Rectal smooth muscle tissue (tissue), 1 donor: ENCODE results near the gene DOK7.

Experiments used
- H3K27ac ChIP-seq: one replicate; pipeline ENCODE4 v1.7.0; 2013; ENCODE audit warnings: low read depth, low read length, inconsistent platforms
- H3K27me3 ChIP-seq: one replicate; pipeline ENCODE4 v1.7.0; 2013; ENCODE audit warnings: low read length; ENCODE audit not compliant: control insufficient read depth, insufficient read depth
- H3K36me3 ChIP-seq: one replicate; pipeline ENCODE4 v1.7.0; 2013; ENCODE audit warnings: low read length; ENCODE audit not compliant: control insufficient read depth, insufficient read depth
- H3K4me1 ChIP-seq: one replicate; pipeline ENCODE4 v1.7.0; 2013; ENCODE audit warnings: low read length; ENCODE audit not compliant: control insufficient read depth, insufficient read depth
- H3K4me3 ChIP-seq: one replicate; pipeline ENCODE4 v1.7.0; 2013; ENCODE audit warnings: low read length
- H3K9ac ChIP-seq: one replicate; pipeline ENCODE4 v1.7.0; 2013; ENCODE audit warnings: low read length

The DOK7 gene

GRCh38 chr4:3525532-3526430 is 62.7 kb downstream of the DOK7 start:
- H3K27me3 ChIP-seq, result no peaks in the 10 kb centered on the region
- no peak overlapping the region for H3K9ac ChIP-seq
- H3K36me3 ChIP-seq, result peaks cover 24% of the 10 kb centered on the region
- no peak overlapping the region for H3K27ac ChIP-seq
- H3K4me1 ChIP-seq, result peaks cover 4% of the 10 kb centered on the region
- H3K4me3 ChIP-seq, result no peak overlapping the region

GRCh38 chr4:3526456-3526855 is 63.4 kb downstream of the DOK7 start:
- Histone ChIP-seq H3K9ac (no peak overlapping the region), H3K4me1 (peaks cover 10% of the 10 kb centered on the region), H3K4me3 (no peak overlapping the region), H3K27ac (no peak overlapping the region), H3K27me3 (no peaks in the 10 kb centered on the region), H3K36me3 (peaks cover 24% of the 10 kb centered on the region)

- Histone ChIP-seq H3K9ac (no peak overlapping the region), H3K36me3 (peaks cover 22% of the 10 kb centered on the region), H3K27ac (no peak overlapping the region), H3K27me3 (no peaks in the 10 kb centered on the region), H3K4me3 (no peak overlapping the region), H3K4me1 (peaks cover 10% of the 10 kb centered on the region)
These were observed 64.2 kb downstream of the DOK7 start for GRCh38 chr4:3527101-3527913.

- Histone ChIP-seq H3K27me3 (no peaks in the 10 kb centered on the region), H3K27ac (no peak overlapping the region), H3K9ac (no peak overlapping the region), H3K4me3 (no peak overlapping the region), H3K4me1 (peaks cover 13% of the 10 kb centered on the region), H3K36me3 (peaks cover 17% of the 10 kb centered on the region)
These were observed 65.1 kb downstream of the DOK7 start for GRCh38 chr4:3527914-3528876.

- peaks cover 10% of the 10 kb centered on the region for H3K36me3 ChIP-seq
These were observed 66.3 kb downstream of the DOK7 start for GRCh38 chr4:3529363-3529762.

GRCh38 chr4:3530051-3530450 is 66.9 kb downstream of the DOK7 start:
- H3K27ac ChIP-seq, result no peak overlapping the region
- H3K4me3 ChIP-seq, result no peak overlapping the region
- peaks cover 13% of the 10 kb centered on the region for H3K4me1 ChIP-seq
- H3K9ac ChIP-seq, result no peak overlapping the region
- H3K36me3 ChIP-seq, result peaks cover 5% of the 10 kb centered on the region
- H3K27me3 ChIP-seq, result no peaks in the 10 kb centered on the region

More at GRCh38 chr4:3529363-3529762, 66.3 kb downstream of the DOK7 start:
- H3K9ac ChIP-seq, result no peak overlapping the region
- peaks cover 13% of the 10 kb centered on the region for H3K4me1 ChIP-seq
- no peak overlapping the region for H3K4me3 ChIP-seq
- H3K27me3 ChIP-seq, result no peaks in the 10 kb centered on the region
- H3K27ac ChIP-seq, result no peak overlapping the region

GRCh38 chr4:3530663-3531254 is 67.7 kb downstream of the DOK7 start:
- Histone ChIP-seq H3K36me3 (peaks cover 5% of the 10 kb centered on the region), H3K4me3 (peak overlapping the region; percentile 80), H3K9ac (no peak overlapping the region), H3K27me3 (no peaks in the 10 kb centered on the region), H3K4me1 (peaks cover 13% of the 10 kb centered on the region), H3K27ac (no peak overlapping the region)

- no peaks in the 10 kb centered on the region for H3K27me3 ChIP-seq
- H3K4me1 ChIP-seq, result peaks cover 13% of the 10 kb centered on the region
- peak overlapping the region; percentile 42 for H3K9ac ChIP-seq
- peaks cover 5% of the 10 kb centered on the region for H3K36me3 ChIP-seq
- no peak overlapping the region for H3K27ac ChIP-seq
- H3K4me3 ChIP-seq, result peak overlapping the region; percentile 80
These were observed 68.3 kb downstream of the DOK7 start for GRCh38 chr4:3531318-3531878.

GRCh38 chr4:3531879-3532750 is 69.0 kb downstream of the DOK7 start, which contains the start of gene LRPAP1:
Gene LRPAP1, minus strand, starts transcription at chr4:3532422. Its CDS starts 10 bp downstream, at chr4:3532412.
- peaks cover 5% of the 10 kb centered on the region for H3K36me3 ChIP-seq
- H3K27ac ChIP-seq, result peak within 1 kb of the TSS; percentile 77
- peaks cover 13% of the 10 kb centered on the region for H3K4me1 ChIP-seq
- H3K27me3 ChIP-seq, result no peaks in the 10 kb centered on the region
- peak within 1 kb of the TSS; percentile 80 for H3K4me3 ChIP-seq
- peak within 1 kb of the TSS; percentile 42 for H3K9ac ChIP-seq

- Histone ChIP-seq H3K27ac (peak overlapping the region; percentile 7), H3K27me3 (no peaks in the 10 kb centered on the region), H3K4me1 (peaks cover 13% of the 10 kb centered on the region), H3K36me3 (peaks cover 5% of the 10 kb centered on the region), H3K9ac (no peak overlapping the region), H3K4me3 (peak overlapping the region; percentile 57)
These were observed 69.8 kb downstream of the DOK7 start for GRCh38 chr4:3532751-3533422.
